ENCODE results near the gene TRAM2. TPM values are rescaled to one million over a fixed set of nuclear protein-coding genes. Genes with fewer than 3 reads are reported as not detected.

Gene TRAM2
- total RNA-seq, 6 donors from 2014 or later = 9.4 to 26.8 (median 14.3) TPM

DNA sequence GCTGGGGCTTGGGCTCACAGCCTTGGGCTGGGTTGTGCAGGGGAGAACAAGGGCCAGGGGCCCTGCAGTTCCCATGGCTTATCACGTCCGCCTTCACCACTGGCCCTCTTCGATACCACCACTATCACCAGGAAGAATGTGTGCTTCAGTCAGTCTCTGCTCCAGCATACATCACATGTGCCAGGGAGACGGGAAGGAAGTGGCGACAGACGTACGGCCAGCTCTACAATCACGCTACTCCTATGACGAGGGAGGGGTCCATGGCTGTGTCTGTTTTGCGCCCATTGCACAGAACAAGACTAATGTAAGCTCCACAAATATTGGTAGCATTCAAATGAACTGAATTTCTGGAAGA lies 72.1 kb downstream of the TRAM2 start:
- peak overlapping the region; percentile 61 to 86 (median 82) for H3K27ac ChIP-seq
- WGBS, 2 donors = 45 to 53% methylated on average over 10 of the region's 10 CpGs
- no peak for ATAC-seq (ENCODE audit: low FRiP score in 2 of 2)
- no peaks in the 10 kb centered on the region for H3K9me3 ChIP-seq
- no peak overlapping the region for H3K4me3 ChIP-seq
- peaks cover 23 to 28% (median 24%) of the 10 kb centered on the region in 4 donors for H3K4me1 ChIP-seq
- DNase-seq = no peak
- no peaks in the 10 kb centered on the region for H3K27me3 ChIP-seq
- TF ChIP-seq EP300 (IDR thresholded peaks at IDR 0.05) (no peak), POLR2AphosphoS5 (IDR thresholded peaks at IDR 0.05) (no peak), POLR2A (IDR thresholded peaks at IDR 0.05) (no peak)
- TF ChIP-seq, protein P1, sequence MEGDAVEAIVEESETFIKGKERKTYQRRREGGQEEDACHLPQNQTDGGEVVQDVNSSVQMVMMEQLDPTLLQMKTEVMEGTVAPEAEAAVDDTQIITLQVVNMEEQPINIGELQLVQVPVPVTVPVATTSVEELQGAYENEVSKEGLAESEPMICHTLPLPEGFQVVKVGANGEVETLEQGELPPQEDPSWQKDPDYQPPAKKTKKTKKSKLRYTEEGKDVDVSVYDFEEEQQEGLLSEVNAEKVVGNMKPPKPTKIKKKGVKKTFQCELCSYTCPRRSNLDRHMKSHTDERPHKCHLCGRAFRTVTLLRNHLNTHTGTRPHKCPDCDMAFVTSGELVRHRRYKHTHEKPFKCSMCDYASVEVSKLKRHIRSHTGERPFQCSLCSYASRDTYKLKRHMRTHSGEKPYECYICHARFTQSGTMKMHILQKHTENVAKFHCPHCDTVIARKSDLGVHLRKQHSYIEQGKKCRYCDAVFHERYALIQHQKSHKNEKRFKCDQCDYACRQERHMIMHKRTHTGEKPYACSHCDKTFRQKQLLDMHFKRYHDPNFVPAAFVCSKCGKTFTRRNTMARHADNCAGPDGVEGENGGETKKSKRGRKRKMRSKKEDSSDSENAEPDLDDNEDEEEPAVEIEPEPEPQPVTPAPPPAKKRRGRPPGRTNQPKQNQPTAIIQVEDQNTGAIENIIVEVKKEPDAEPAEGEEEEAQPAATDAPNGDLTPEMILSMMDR (IDR thresholded peaks at IDR 0.05) = no peak
- H3K36me3 ChIP-seq = peaks cover 5 to 66% (median 36%) of the 10 kb centered on the region in 4 donors

DNA sequence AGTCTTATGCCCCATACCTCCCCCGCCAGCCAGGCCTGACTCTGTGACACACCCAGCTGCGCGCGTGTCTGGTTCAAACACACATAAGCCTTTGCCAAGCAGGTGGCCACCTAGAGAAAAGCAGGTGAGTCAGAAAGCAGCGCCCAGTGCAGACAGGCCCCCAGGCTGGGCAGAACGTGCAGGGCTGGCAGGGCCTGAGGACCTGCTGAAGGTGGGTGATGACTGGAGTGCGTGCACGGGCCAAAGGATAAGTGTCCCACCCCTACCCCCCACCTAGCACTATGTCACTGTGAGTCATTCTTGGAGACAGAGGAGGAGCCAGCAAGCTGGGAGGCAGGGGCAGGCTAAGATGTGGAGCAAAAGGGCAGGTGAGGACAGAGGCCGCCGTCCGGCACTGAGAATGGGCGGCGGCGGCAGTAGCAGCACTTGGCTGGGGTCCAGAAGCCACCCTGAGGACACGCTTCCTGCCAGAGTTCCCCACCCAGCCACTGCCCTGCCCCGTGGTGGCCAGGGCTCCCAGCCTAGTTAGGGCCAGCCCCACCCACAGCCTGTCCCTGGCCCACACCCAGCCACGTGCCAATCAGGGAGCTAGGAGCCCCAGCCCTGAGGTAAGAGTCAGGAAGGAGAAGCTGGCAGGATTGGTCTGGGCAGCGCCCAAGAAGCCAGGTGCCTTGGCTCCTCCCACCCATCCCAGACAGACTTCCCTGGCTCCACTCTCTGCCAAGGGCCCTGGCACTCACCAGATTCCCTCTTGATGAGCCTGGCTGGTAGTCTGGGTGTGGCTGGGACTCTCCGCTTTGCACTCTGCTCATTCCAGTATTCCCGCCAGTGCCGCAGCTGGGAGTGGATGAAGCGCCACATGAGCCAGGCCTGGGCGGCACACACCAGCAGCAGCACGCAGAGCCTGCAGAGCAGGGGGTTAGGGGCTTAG lies 72.7 kb downstream of the TRAM2 start:
- peak overlapping the region in 3 of 4 donors; percentile 2 to 23 (median 6) for H3K4me3 ChIP-seq
- H3K36me3 ChIP-seq = peaks cover 1 to 60% (median 32%) of the 10 kb centered on the region in 4 donors
- 32 to 64% methylated on average over 8 to 24 of the region's 24 CpGs for WGBS, 2 donors
- DNase-seq (peak; percentile 93 to 97), ATAC-seq (ENCODE audit: low FRiP score in 2 of 2) (peak; percentile 85 to 95)
- no peaks in the 10 kb centered on the region for H3K27me3 ChIP-seq
- H3K4me1 ChIP-seq = peaks cover 23 to 28% (median 25%) of the 10 kb centered on the region in 4 donors
- H3K27ac ChIP-seq = peak overlapping the region; percentile 61 to 86 (median 82)
- H3K9me3 ChIP-seq = no peaks in the 10 kb centered on the region
- TF ChIP-seq POLR2AphosphoS5 (IDR thresholded peaks at IDR 0.05) (peak; percentile 20 to 72), POLR2A (IDR thresholded peaks at IDR 0.05) (peak in 1 of 4 donors; percentile 32), EP300 (IDR thresholded peaks at IDR 0.05) (peak in 2 of 4 donors; percentile 67 to 71)
- TF ChIP-seq, protein P1 (IDR thresholded peaks at IDR 0.05) = no peak

DNA sequence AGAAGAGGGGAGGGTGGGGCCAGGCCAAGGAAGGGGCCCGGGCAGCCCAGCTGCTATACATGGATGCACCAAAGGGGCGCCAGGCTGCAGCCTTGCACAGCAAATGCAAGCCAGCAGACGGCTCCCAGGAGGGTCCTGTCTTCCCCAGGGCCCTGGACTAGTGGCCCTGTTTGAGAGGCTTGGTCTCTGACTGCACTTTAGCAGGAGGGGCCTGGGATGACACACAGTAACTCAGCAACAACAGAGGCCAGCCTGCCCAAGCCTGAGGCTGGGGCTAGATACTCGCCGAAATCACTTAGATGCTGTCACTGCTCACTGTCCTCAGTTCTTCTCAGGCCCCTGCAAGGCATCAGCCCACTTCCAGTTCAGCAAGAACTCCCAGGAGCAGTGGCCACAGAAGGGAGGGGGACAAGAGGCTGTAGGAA lies 73.5 kb downstream of the TRAM2 start:
- ATAC-seq (ENCODE audit: low FRiP score in 2 of 2) (no peak), DNase-seq (no peak)
- WGBS, 2 donors = 75 to 83% methylated on average over 4 to 5 of the region's 5 CpGs
- Histone ChIP-seq H3K9me3 (no peaks in the 10 kb centered on the region), H3K36me3 (peaks cover 0 to 52% (median 26%) of the 10 kb centered on the region in 4 donors), H3K27ac (peak overlapping the region; percentile 61 to 86 (median 82)), H3K4me3 (no peak overlapping the region), H3K4me1 (peaks cover 24 to 28% (median 26%) of the 10 kb centered on the region in 4 donors), H3K27me3 (no peaks in the 10 kb centered on the region)
- TF ChIP-seq, protein P1 (IDR thresholded peaks at IDR 0.05) = peak in 1 of 6 experiments; percentile 4
- TF ChIP-seq POLR2AphosphoS5 (IDR thresholded peaks at IDR 0.05) (no peak), EP300 (IDR thresholded peaks at IDR 0.05) (no peak)

DNA sequence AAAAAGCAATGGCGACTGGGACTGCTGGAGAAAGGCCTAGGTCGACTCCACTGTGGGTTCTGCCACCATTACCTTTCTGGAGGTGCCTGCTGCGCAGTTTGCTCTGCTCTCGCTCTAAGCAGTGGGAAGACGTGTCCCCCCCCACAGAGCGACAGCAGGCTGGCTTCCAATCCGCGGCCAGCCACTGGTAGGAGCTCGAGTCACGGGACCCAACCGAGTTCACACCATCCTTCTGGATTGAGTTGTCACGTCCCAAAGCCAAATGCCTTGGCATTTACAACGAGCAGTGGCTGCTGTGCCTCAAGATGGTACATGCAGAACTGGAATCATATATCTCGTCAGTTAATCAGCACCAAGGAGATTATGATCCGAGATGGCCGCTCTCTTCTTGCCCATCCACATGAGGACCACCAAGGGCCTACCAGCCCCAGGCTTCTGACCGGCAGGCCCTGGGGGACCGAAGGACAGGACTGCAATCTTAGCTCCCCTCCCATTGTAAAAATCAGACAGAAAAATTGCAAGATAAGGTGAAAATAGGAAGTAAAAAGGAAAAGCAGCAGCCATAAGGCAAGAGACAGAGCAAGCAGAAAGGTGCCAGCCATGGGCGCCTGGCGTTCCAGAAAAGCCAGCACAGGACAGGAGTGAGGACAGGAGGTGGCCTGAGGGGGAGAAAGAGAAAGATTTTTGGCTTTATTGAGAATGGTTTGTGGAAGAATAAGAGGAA lies 74.4 kb downstream of the TRAM2 start:
- Histone ChIP-seq H3K36me3 (peaks cover 0 to 43% (median 20%) of the 10 kb centered on the region in 4 donors), H3K27ac (peak overlapping the region in 3 of 4 donors; percentile 61 to 86 (median 82)), H3K27me3 (no peaks in the 10 kb centered on the region), H3K9me3 (no peaks in the 10 kb centered on the region), H3K4me1 (peaks cover 27 to 33% (median 32%) of the 10 kb centered on the region in 4 donors), H3K4me3 (no peak overlapping the region)
- WGBS, 2 donors = 86 to 92% methylated on average over 16 to 20 of the region's 20 CpGs
- ATAC-seq (ENCODE audit: low FRiP score in 2 of 2) (no peak), DNase-seq (no peak)
- TF ChIP-seq, protein P1 (IDR thresholded peaks at IDR 0.05) = no peak
- TF ChIP-seq POLR2AphosphoS5 (IDR thresholded peaks at IDR 0.05) = no peak
- no peak for TF ChIP-seq EP300 (IDR thresholded peaks at IDR 0.05)
- TF ChIP-seq POLR2A (IDR thresholded peaks at IDR 0.05) = no peak
